MM.1S (cell line): ENCODE data around the gene LRRC8E.

Experiments
- CTCF ChIP-seq: fragments of 300-600 bp; sonication (generic); IDR thresholded peaks from 2 replicates; pipeline ENCODE4 v1.5.1; 2016; ENCODE audit warnings: antibody characterized with exemption, low read length, mixed read lengths
- EZH2 ChIP-seq: fragments of 300-600 bp; sonication (generic); optimal IDR thresholded peaks from 2 replicates; pipeline ENCODE3; 2017; ENCODE audit warnings: low read depth, mild to moderate bottlenecking, antibody characterized with exemption, low read length, mixed read lengths

GRCh38 chr19:7874897-7875273 lies 13.4 kb upstream of the LRRC8E start:
- no peak for TF ChIP-seq CTCF
- no peak for TF ChIP-seq EZH2
